Measurements from ENCODE around the gene DALRD3. TPM values are rescaled to one million over a fixed set of nuclear protein-coding genes. Genes with fewer than 3 reads are reported as not detected.
"Not testable (repeated sequence)": the region's sequence is repeated elsewhere in the genome, so short reads cannot be mapped to it uniquely, and the experiment has no call there.

Gene DALRD3
- total RNA-seq, 1 donor from 2014 or later: 16.0 TPM

- DNase-seq (ENCODE audit: low spot score): peak; percentile 99
These were observed 3.7 kb upstream of the DALRD3 start, which contains the start of gene NDUFAF3 for GRCh38 chr3:49021813-49022687. Gene NDUFAF3 (plus strand): TSS chr3:49022121. CDS start chr3:49022145, 24 bp downstream.

GRCh38 chr3:49021213-49021812 is 2.9 kb upstream of the DALRD3 start:
- peak; percentile 99 for DNase-seq (ENCODE audit: low spot score)

GRCh38 chr3:49020330-49021212 is 2.2 kb upstream of the DALRD3 start:
- DNase-seq (ENCODE audit: low spot score): no peak

- DNase-seq (ENCODE audit: low spot score): no peak
These were observed 1.6 kb upstream of the DALRD3 start for GRCh38 chr3:49019941-49020329.

- no peak for DNase-seq (ENCODE audit: low spot score)
These were observed 277 bp upstream of the DALRD3 start for GRCh38 chr3:49018707-49019006.

- no peak for DNase-seq (ENCODE audit: low spot score)
These were observed 980 bp downstream of the DALRD3 start for GRCh38 chr3:49017229-49017970.

- DNase-seq (ENCODE audit: low spot score): no peak
These were observed 1.8 kb downstream of the DALRD3 start for GRCh38 chr3:49016414-49017228.

GRCh38 chr3:49015765-49016164 is 2.6 kb downstream of the DALRD3 start:
- DNase-seq (ENCODE audit: low spot score): no peak

GRCh38 chr3:49015072-49015471 is 3.3 kb downstream of the DALRD3 start:
- no peak for DNase-seq (ENCODE audit: low spot score)

GRCh38 chr3:49013738-49014660 is 4.4 kb downstream of the DALRD3 start:
- no peak for DNase-seq (ENCODE audit: low spot score)

- DNase-seq (ENCODE audit: low spot score): no peak
These were observed 5.2 kb downstream of the DALRD3 start for GRCh38 chr3:49013113-49013737.

- no peak for DNase-seq (ENCODE audit: low spot score)
These were observed 5.9 kb downstream of the DALRD3 start for GRCh38 chr3:49012441-49013017.

GRCh38 chr3:49009396-49009795 is 9.0 kb downstream of the DALRD3 start:
- no peak for DNase-seq (ENCODE audit: low spot score)

GRCh38 chr3:49008627-49009026 is 9.8 kb downstream of the DALRD3 start:
- not testable (repeated sequence) for DNase-seq (ENCODE audit: low spot score)

GRCh38 chr3:49007771-49008528 is 10.4 kb downstream of the DALRD3 start:
- DNase-seq (ENCODE audit: low spot score): peak; percentile 96

GRCh38 chr3:49007068-49007770 is 11.2 kb downstream of the DALRD3 start, which contains the start of gene WDR6:
Gene WDR6 (plus strand): TSS chr3:49007391. CDS start chr3:49007432, 41 bp downstream.
- DNase-seq (ENCODE audit: low spot score): peak; percentile 99

All from mesenteric fat pad (tissue), 1 donor.